Osteoblast (primary cell): ENCODE data around the gene ZC3H4. TPM values are rescaled to one million over a fixed set of nuclear protein-coding genes. Genes with fewer than 3 reads are reported as not detected.

Experiments used
- DNase-seq: peaks from one replicate; pipeline ENCODE4 v3.0.0; 2011; ENCODE audit warnings: low spot score, mixed read lengths; ENCODE audit not compliant: insufficient read length; ENCODE audit errors: missing footprints
- H2AFZ ChIP-seq: 2 replicates; pipeline ENCODE4 v1.6.0; 2011; ENCODE audit warnings: mild to moderate bottlenecking, low read length
- H3K27ac ChIP-seq: 2 replicates; pipeline ENCODE4 v1.5.1; 2011; ENCODE audit warnings: mild to moderate bottlenecking, low read depth, low read length, moderate library complexity
- H3K27me3 ChIP-seq: 2 replicates; pipeline ENCODE4 v1.6.0; 2012; ENCODE audit warnings: mild to moderate bottlenecking, control low read depth, inconsistent platforms, low read length, moderate library complexity; ENCODE audit not compliant: insufficient read depth
- H3K36me3 ChIP-seq: 2 replicates; pipeline ENCODE4 v1.5.1; 2011; ENCODE audit warnings: mild to moderate bottlenecking, low read length, control low read depth, moderate library complexity; ENCODE audit not compliant: insufficient read depth
- H3K4me1 ChIP-seq: 2 replicates; pipeline ENCODE4 v1.5.1; 2011; ENCODE audit warnings: mild to moderate bottlenecking, low read length, control low read depth, moderate library complexity; ENCODE audit not compliant: insufficient read depth
- H3K4me2 ChIP-seq: 2 replicates; pipeline ENCODE4 v1.6.0; 2011; ENCODE audit warnings: mild to moderate bottlenecking, low read length; ENCODE audit not compliant: insufficient read depth
- H3K4me3 ChIP-seq: fragments of 200-600 bp; sonication (generic); 3 replicates; pipeline ENCODE4 v1.5.1; 2012; ENCODE audit warnings: mild to moderate bottlenecking, low read length, inconsistent platforms; ENCODE audit not compliant: insufficient read depth
- H3K79me2 ChIP-seq: 2 replicates; pipeline ENCODE4 v1.6.0; 2012; ENCODE audit warnings: mild to moderate bottlenecking, low read length, control low read depth, inconsistent platforms; ENCODE audit not compliant: insufficient read depth
- H3K9me3 ChIP-seq: 2 replicates; pipeline ENCODE4 v1.5.1; 2011; ENCODE audit warnings: low read depth, low read length, control low read depth
- H4K20me1 ChIP-seq: 2 replicates; pipeline ENCODE4 v1.6.0; 2012; ENCODE audit warnings: mild to moderate bottlenecking, low read length, control low read depth; ENCODE audit not compliant: insufficient read depth
- CTCF ChIP-seq: IDR thresholded peaks from 2 replicates; pipeline ENCODE4 v1.5.1; 2011; ENCODE audit warnings: mild to moderate bottlenecking, low read depth, low read length, moderate library complexity; ENCODE audit errors: extremely low read depth
- total RNA-seq: library from RNA; depleted of rRNA; stranded (reverse); fragments of >200 nt; gene quantifications from 2 replicates; pipeline ENCODE4 v1.2.3, GENCODE V29; 2012

The ZC3H4 gene
- total RNA-seq, 1 donor, result 14.1 TPM

- DNase-seq, result no peak
- H3K79me2 ChIP-seq, result peaks cover 84% of the 10 kb centered on the region
Measured at GRCh38 chr19:47146920-47147319, 33.3 kb upstream of the ZC3H4 start.

GRCh38 chr19:47145639-47146486 lies 32.3 kb upstream of the ZC3H4 start:
- H4K20me1 ChIP-seq, result peaks cover 16% of the 10 kb centered on the region
- no peak for TF ChIP-seq CTCF

More at GRCh38 chr19:47146920-47147319, 33.3 kb upstream of the ZC3H4 start:
- Histone ChIP-seq H3K9me3 (no peaks in the 10 kb centered on the region), H3K4me3 (no peak overlapping the region), H3K4me2 (no peak overlapping the region), H4K20me1 (peaks cover 11% of the 10 kb centered on the region), H3K27me3 (no peaks in the 10 kb centered on the region), H3K27ac (no peak overlapping the region), H2AFZ (no peak overlapping the region), H3K36me3 (peaks cover 50% of the 10 kb centered on the region), H3K4me1 (peaks cover 7% of the 10 kb centered on the region)
- no peak for TF ChIP-seq CTCF

GRCh38 chr19:47144630-47145029 lies 31.1 kb upstream of the ZC3H4 start:
- no peak for TF ChIP-seq CTCF
- H3K4me1 ChIP-seq, result peaks cover 12% of the 10 kb centered on the region
- no peak overlapping the region for H3K4me3 ChIP-seq
- H4K20me1 ChIP-seq, result peaks cover 22% of the 10 kb centered on the region
- H3K27me3 ChIP-seq, result no peaks in the 10 kb centered on the region
- H2AFZ ChIP-seq, result no peak overlapping the region
- H3K9me3 ChIP-seq, result no peaks in the 10 kb centered on the region
- peaks cover 31% of the 10 kb centered on the region for H3K36me3 ChIP-seq
- H3K4me2 ChIP-seq, result no peak overlapping the region
- H3K27ac ChIP-seq, result no peak overlapping the region
- peaks cover 84% of the 10 kb centered on the region for H3K79me2 ChIP-seq
- no peak for DNase-seq

More at GRCh38 chr19:47145639-47146486, 32.3 kb upstream of the ZC3H4 start:
- Histone ChIP-seq H3K79me2 (peaks cover 83% of the 10 kb centered on the region), H3K36me3 (peaks cover 41% of the 10 kb centered on the region), H3K27me3 (no peaks in the 10 kb centered on the region), H3K4me2 (no peak overlapping the region), H3K4me3 (no peak overlapping the region), H3K27ac (no peak overlapping the region), H3K4me1 (peaks cover 12% of the 10 kb centered on the region), H2AFZ (no peak overlapping the region), H3K9me3 (no peaks in the 10 kb centered on the region)
- DNase-seq, result no peak

GRCh38 chr19:47143322-47144073 lies 29.9 kb upstream of the ZC3H4 start:
- peaks cover 24% of the 10 kb centered on the region for H4K20me1 ChIP-seq
- H3K79me2 ChIP-seq, result peaks cover 86% of the 10 kb centered on the region
- DNase-seq, result no peak
- H3K27ac ChIP-seq, result no peak overlapping the region
- peaks cover 29% of the 10 kb centered on the region for H3K36me3 ChIP-seq
- H3K9me3 ChIP-seq, result no peaks in the 10 kb centered on the region
- H3K4me3 ChIP-seq, result no peak overlapping the region
- no peak overlapping the region for H3K4me2 ChIP-seq
- peaks cover 12% of the 10 kb centered on the region for H3K4me1 ChIP-seq
- H2AFZ ChIP-seq, result no peak overlapping the region
- H3K27me3 ChIP-seq, result no peaks in the 10 kb centered on the region
- TF ChIP-seq CTCF, result no peak
